ENCODE measurements around the gene RGS5. TPM values are rescaled to one million over a fixed set of nuclear protein-coding genes. Genes with fewer than 3 reads are reported as not detected.

RGS5 gene
- total RNA-seq, 1 donor from 2014 or later, result 2.8 TPM

DNA sequence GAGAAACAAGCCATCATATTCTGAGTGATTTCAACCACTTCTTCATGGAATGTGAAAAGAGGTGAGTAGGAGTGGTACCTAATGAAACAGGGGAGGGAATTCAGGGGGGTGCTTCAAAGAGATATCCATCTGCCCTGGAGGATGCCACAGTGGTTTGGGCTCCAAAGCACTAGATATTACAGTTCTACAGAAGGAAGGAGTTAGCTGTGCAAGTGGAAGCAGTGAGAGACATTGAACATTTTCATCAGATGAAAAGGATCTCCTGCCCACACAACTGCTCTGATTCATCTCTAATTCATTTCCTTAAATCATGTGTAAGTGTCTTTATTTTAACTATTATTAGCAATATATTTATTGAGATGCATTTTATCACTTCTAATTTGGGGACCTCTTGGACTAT, 2.8 kb upstream of the RGS5 start:
- no peaks in the 10 kb centered on the region for H3K27me3 Mint-ChIP-seq (ENCODE audit: low read depth)
- H3K9me3 Mint-ChIP-seq, result no peaks in the 10 kb centered on the region
- intact Hi-C loops (cut with micrococcal nuclease), result no loop called here
- no peak overlapping the region for H3K27ac Mint-ChIP-seq
- DNase-seq (ENCODE audit: low spot score), result no peak
- no peaks in the 10 kb centered on the region for H3K4me1 Mint-ChIP-seq (ENCODE audit: low read depth)
- no peak overlapping the region for H3K4me3 Mint-ChIP-seq (ENCODE audit: low read depth)
- no peaks in the 10 kb centered on the region for H3K36me3 Mint-ChIP-seq (ENCODE audit: low read depth)

DNA sequence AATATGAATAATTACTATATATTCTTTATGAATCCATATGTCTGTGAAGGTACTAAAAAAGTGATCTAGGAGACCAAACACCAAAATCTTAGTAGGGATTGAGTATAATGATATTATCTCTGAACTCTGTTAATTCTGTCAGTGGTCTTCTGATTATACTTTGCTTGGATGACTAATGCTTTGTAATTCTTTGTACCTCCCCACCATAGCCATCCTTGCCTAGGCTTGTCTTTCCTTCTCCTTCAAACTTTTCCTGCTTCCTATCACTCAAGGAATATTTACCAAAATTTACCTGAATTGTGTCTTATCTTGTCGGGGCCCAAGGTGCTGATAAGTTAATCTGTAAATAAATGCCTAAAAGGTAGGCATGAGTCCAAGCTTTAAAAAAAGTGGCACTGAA, 845 bp upstream of the RGS5 start:
- intact Hi-C loops (cut with micrococcal nuclease), result no loop called here
- no peak overlapping the region for H3K4me3 Mint-ChIP-seq (ENCODE audit: low read depth)
- no peaks in the 10 kb centered on the region for H3K9me3 Mint-ChIP-seq
- no peaks in the 10 kb centered on the region for H3K36me3 Mint-ChIP-seq (ENCODE audit: low read depth)
- no peaks in the 10 kb centered on the region for H3K4me1 Mint-ChIP-seq (ENCODE audit: low read depth)
- H3K27ac Mint-ChIP-seq, result no peak overlapping the region
- DNase-seq (ENCODE audit: low spot score), result no peak
- H3K27me3 Mint-ChIP-seq (ENCODE audit: low read depth), result no peaks in the 10 kb centered on the region

DNA sequence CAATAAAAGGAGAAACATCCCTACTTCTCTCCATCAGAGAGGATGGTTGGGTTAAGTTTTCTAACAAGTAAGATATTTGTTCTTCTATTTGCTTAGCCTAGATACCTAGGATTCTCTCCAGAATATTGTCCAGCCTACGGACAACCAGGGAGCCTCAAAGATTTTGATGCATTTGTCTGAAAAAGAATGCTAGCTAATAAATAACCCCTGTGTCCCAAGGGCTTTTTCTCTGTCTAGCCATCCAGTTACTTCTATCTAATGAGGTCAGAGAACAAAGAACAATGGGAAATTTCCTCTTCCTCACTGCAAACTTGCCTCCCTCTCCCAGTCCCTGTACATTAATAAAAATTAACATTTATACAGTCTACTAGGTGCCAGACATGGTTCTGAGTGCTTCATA, 810 bp downstream of the RGS5 start:
- no peak for DNase-seq (ENCODE audit: low spot score)
- H3K27ac Mint-ChIP-seq, result no peak overlapping the region
- no peaks in the 10 kb centered on the region for H3K9me3 Mint-ChIP-seq
- intact Hi-C loops (cut with micrococcal nuclease), result no loop called here
- no peaks in the 10 kb centered on the region for H3K4me1 Mint-ChIP-seq (ENCODE audit: low read depth)
- H3K36me3 Mint-ChIP-seq (ENCODE audit: low read depth), result no peaks in the 10 kb centered on the region
- no peaks in the 10 kb centered on the region for H3K27me3 Mint-ChIP-seq (ENCODE audit: low read depth)
- no peak overlapping the region for H3K4me3 Mint-ChIP-seq (ENCODE audit: low read depth)

DNA sequence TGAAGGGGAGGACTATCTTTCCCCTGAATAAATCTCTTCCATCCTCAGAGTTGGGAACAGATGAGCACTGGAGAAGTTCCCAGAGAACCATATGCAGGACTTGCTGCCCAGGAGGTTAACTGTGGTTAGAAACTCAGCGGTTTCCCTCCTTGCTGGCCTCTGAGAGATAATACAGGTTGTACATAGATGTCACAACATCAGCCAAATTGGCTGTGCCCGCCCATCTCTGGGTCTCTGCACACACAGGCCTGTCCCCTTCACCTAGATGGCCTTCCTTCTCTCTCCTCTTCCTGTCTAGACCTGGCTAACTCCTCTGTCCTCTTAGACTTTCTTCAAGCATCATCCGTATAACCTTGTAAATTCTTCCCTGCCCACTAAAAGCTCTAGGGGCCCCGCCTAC, 5.7 kb downstream of the RGS5 start:
- H3K36me3 Mint-ChIP-seq (ENCODE audit: low read depth), result no peaks in the 10 kb centered on the region
- H3K9me3 Mint-ChIP-seq, result no peaks in the 10 kb centered on the region
- H3K4me3 Mint-ChIP-seq (ENCODE audit: low read depth), result no peak overlapping the region
- peaks cover 1% of the 10 kb centered on the region for H3K27me3 Mint-ChIP-seq (ENCODE audit: low read depth)
- intact Hi-C loops (cut with micrococcal nuclease), result no loop called here
- H3K27ac Mint-ChIP-seq, result no peak overlapping the region
- no peaks in the 10 kb centered on the region for H3K4me1 Mint-ChIP-seq (ENCODE audit: low read depth)
- DNase-seq (ENCODE audit: low spot score), result no peak

DNA sequence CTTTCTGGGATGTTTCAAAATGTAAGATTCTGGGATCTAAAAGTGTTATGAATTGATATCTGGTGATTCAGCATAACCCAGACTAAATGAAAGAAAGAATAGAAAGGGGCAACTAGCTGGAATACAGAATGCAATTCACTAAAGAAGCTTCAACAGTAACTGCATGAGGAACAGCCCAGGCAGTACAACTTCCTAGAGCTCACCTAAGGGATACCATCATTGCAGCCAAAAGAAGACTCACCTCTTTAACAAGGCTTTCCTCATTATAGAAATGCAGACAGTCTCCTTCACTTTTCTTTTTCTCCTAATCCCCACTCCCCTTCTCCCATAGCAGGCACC, 6.3 kb downstream of the RGS5 start:
- Mint-ChIP-seq H3K27me3 (ENCODE audit: low read depth) (peaks cover 1% of the 10 kb centered on the region), H3K4me1 (ENCODE audit: low read depth) (no peaks in the 10 kb centered on the region), H3K4me3 (ENCODE audit: low read depth) (no peak overlapping the region), H3K27ac (no peak overlapping the region), H3K36me3 (ENCODE audit: low read depth) (no peaks in the 10 kb centered on the region), H3K9me3 (no peaks in the 10 kb centered on the region)
- no peak for DNase-seq (ENCODE audit: low spot score)
- intact Hi-C loops (cut with micrococcal nuclease), result no loop called here

DNA sequence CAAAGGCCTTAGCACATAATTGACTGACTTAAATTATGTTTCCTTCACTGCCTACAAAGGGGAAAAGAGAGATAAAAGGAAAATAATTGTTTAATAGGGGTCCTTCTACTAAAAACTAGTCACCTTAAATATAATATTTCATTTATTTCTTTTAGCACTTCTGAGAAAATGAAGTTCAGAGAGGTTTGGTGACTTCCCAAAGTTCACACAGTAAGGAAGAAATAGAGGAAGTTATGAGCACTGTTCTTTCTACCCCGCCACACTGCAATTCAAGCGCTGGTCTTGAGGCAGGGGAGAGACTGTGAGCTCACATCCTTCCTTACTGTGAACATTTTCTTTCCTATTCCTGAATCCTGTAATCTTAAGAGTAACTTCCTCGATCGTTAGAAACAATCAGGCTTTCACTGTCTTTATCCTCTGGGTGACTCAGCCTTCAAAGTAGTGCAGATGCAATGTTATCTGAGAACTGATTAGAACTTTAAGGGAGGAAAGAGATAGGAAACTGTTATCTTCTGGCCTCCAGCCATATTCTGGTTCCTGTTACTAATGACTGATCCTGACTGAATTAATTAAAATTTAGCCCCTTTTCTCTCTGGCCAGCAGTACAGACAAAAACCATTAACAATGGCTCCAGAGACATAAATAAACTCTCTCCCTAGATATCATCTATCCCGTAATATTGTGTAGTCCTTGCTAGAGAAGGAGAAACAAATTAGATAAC, 6.8 kb downstream of the RGS5 start:
- DNase-seq (ENCODE audit: low spot score), result no peak
- intact Hi-C loops (cut with micrococcal nuclease), result no loop called here
- H3K27ac Mint-ChIP-seq, result no peak overlapping the region
- H3K9me3 Mint-ChIP-seq, result no peaks in the 10 kb centered on the region
- no peak overlapping the region for H3K4me3 Mint-ChIP-seq (ENCODE audit: low read depth)
- H3K4me1 Mint-ChIP-seq (ENCODE audit: low read depth), result no peaks in the 10 kb centered on the region
- peaks cover 1% of the 10 kb centered on the region for H3K27me3 Mint-ChIP-seq (ENCODE audit: low read depth)
- H3K36me3 Mint-ChIP-seq (ENCODE audit: low read depth), result no peaks in the 10 kb centered on the region

DNA sequence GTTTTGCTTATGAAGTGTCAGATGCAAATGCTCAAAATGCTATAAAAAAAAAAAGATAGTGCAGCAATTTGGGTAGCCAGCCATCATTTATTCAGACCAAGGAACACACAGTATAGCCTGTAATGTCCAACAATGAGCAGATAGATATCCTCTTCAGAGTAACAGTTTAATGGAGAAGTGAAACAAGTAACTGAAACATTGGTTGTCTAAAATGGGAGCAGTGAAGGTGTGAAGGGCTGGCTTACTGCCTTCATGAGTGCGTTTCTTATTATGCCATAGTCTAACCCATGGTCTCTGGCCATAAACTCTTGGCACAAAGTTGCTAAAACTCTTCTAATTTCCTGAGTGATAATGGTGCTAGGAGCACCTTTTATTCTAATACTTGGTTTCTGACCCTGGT, 11.4 kb downstream of the RGS5 start:
- intact Hi-C loops (cut with micrococcal nuclease), result no loop called here
- H3K4me3 Mint-ChIP-seq (ENCODE audit: low read depth), result no peak overlapping the region
- peaks cover 5% of the 10 kb centered on the region for H3K27me3 Mint-ChIP-seq (ENCODE audit: low read depth)
- H3K4me1 Mint-ChIP-seq (ENCODE audit: low read depth), result no peaks in the 10 kb centered on the region
- no peaks in the 10 kb centered on the region for H3K9me3 Mint-ChIP-seq
- no peaks in the 10 kb centered on the region for H3K36me3 Mint-ChIP-seq (ENCODE audit: low read depth)
- DNase-seq (ENCODE audit: low spot score), result no peak
- H3K27ac Mint-ChIP-seq, result no peak overlapping the region

DNA sequence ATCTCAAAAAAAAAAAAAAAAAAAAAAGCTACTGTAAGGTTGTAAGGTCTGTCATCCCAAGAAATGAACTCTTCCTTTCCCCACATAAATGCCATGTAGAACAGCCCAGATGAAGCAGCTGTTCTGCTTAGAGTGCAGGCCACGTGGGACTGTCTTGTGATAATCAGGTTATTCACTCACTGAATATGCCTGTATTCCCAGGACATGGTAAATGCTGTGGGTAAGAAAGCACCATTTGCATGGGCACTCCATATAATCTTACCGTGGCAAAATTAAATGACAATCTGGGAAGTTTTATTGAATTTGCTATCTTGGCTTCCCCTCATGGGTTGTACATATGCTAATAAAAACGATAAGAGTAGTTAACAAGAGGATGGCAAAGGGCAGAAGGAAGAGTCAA, 13.8 kb downstream of the RGS5 start:
- H3K4me3 Mint-ChIP-seq (ENCODE audit: low read depth), result no peak overlapping the region
- no peak for DNase-seq (ENCODE audit: low spot score)
- peaks cover 5% of the 10 kb centered on the region for H3K27me3 Mint-ChIP-seq (ENCODE audit: low read depth)
- H3K27ac Mint-ChIP-seq, result no peak overlapping the region
- no peaks in the 10 kb centered on the region for H3K9me3 Mint-ChIP-seq
- no peaks in the 10 kb centered on the region for H3K4me1 Mint-ChIP-seq (ENCODE audit: low read depth)
- intact Hi-C loops (cut with micrococcal nuclease), result no loop called here
- no peaks in the 10 kb centered on the region for H3K36me3 Mint-ChIP-seq (ENCODE audit: low read depth)

DNA sequence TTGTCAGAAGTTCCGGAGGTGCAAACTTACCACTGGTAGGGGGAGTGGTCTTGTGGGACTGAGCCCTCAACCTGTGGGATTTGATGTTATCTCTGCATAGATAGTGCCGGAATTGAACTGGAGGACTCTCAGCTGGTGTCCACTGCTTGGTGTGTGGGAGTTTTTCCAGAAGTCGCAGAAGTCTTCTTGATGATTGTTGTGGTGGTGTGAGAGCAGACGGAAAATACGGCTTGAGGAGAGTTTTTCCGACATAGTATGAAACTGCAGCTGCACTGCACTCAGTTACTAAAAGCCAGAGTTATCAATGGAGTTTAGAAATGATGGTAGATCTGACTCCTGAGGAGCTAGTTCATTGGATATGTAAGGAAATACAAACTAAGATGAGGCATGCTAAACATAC, 14.9 kb downstream of the RGS5 start:
- peaks cover 4% of the 10 kb centered on the region for H3K27me3 Mint-ChIP-seq (ENCODE audit: low read depth)
- no peaks in the 10 kb centered on the region for H3K9me3 Mint-ChIP-seq
- no peaks in the 10 kb centered on the region for H3K36me3 Mint-ChIP-seq (ENCODE audit: low read depth)
- no peak for DNase-seq (ENCODE audit: low spot score)
- intact Hi-C loops (cut with micrococcal nuclease), result no loop called here
- H3K4me3 Mint-ChIP-seq (ENCODE audit: low read depth), result no peak overlapping the region
- H3K4me1 Mint-ChIP-seq (ENCODE audit: low read depth), result no peaks in the 10 kb centered on the region
- no peak overlapping the region for H3K27ac Mint-ChIP-seq

DNA sequence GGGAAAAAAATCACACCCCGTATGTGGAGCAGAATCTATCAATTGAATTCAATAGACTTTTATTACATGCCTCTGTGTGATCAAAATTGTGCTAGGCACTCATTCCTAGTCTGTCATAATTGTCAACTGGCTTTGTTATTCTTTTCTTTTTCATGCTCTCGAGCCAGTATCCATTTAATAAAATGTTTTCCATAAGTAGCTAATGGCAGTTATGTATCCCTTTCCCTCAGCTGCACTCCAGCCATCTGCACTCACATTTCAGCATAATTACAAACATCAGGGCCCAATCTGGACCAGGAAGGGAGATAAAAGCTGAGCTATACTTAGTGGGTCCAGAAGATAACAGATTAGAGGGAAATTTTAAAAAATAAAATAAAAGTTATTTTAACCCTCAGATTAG, 15.9 kb downstream of the RGS5 start:
- intact Hi-C loops (cut with micrococcal nuclease), result no loop called here
- no peaks in the 10 kb centered on the region for H3K9me3 Mint-ChIP-seq
- no peaks in the 10 kb centered on the region for H3K36me3 Mint-ChIP-seq (ENCODE audit: low read depth)
- no peak overlapping the region for H3K4me3 Mint-ChIP-seq (ENCODE audit: low read depth)
- DNase-seq (ENCODE audit: low spot score), result no peak
- H3K27me3 Mint-ChIP-seq (ENCODE audit: low read depth), result peaks cover 4% of the 10 kb centered on the region
- no peak overlapping the region for H3K27ac Mint-ChIP-seq
- H3K4me1 Mint-ChIP-seq (ENCODE audit: low read depth), result no peaks in the 10 kb centered on the region

DNA sequence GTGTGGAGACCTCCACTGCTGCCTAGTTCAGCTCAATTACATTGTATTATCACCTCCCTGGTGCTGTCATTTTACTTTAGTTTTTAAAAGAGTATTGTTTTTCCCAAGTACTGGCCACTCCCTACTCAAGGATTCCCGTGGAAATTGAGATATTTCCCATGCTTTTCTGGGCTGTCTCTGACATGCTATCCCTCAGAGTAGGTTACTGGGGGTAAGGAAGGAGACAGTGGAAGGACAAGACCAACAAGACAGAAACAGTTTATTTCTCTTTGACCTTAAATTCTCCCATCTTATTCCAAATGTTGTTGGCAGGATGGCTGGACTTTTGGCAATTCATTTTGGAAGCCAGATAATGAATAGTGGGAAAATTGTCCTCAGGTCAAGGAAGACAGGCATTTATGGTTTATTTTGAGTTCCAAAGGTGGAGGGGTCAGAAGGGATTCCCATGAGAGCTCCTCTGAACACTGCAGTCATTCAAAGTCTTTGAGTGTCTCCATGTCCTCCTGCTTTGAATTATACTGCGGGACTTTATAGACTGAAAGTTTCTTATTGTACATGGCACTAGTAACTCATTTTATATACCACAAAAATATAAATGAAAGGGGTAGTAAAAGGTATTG, 20.3 kb downstream of the RGS5 start:
- Mint-ChIP-seq H3K9me3 (no peaks in the 10 kb centered on the region), H3K27ac (no peak overlapping the region), H3K4me3 (ENCODE audit: low read depth) (no peak overlapping the region), H3K4me1 (ENCODE audit: low read depth) (no peaks in the 10 kb centered on the region), H3K27me3 (ENCODE audit: low read depth) (peaks cover 2% of the 10 kb centered on the region), H3K36me3 (ENCODE audit: low read depth) (no peaks in the 10 kb centered on the region)
- no peak for DNase-seq (ENCODE audit: low spot score)
- intact Hi-C loops (cut with micrococcal nuclease), result no loop called here

DNA sequence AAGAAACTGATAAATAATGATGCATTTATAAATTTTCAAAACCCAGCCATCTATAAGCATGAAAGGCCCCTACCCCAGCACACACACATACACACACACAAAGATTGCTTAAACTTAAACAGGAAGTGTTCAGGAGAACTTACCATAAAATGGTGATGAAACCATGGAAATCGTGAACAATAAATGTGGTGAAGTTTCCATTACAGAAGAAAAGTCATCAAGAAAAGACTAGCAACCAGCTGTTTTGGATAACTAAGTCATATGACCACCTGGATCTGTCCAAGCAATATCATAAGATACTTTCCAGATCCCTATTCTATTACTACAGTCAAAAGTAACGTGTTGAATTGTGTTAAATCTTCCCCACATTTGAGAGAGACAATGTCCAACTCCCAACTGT, 24.1 kb downstream of the RGS5 start:
- intact Hi-C loops (cut with micrococcal nuclease), result loop anchor here (10.0 kb wide), 2 partner anchors 104 to 136 kb away; no protein-coding TSS in a partner anchor
- H3K4me3 Mint-ChIP-seq (ENCODE audit: low read depth), result no peak overlapping the region
- no peaks in the 10 kb centered on the region for H3K9me3 Mint-ChIP-seq
- no peak overlapping the region for H3K27ac Mint-ChIP-seq
- no peaks in the 10 kb centered on the region for H3K36me3 Mint-ChIP-seq (ENCODE audit: low read depth)
- no peak for DNase-seq (ENCODE audit: low spot score)
- H3K4me1 Mint-ChIP-seq (ENCODE audit: low read depth), result no peaks in the 10 kb centered on the region
- peaks cover 3% of the 10 kb centered on the region for H3K27me3 Mint-ChIP-seq (ENCODE audit: low read depth)

DNA sequence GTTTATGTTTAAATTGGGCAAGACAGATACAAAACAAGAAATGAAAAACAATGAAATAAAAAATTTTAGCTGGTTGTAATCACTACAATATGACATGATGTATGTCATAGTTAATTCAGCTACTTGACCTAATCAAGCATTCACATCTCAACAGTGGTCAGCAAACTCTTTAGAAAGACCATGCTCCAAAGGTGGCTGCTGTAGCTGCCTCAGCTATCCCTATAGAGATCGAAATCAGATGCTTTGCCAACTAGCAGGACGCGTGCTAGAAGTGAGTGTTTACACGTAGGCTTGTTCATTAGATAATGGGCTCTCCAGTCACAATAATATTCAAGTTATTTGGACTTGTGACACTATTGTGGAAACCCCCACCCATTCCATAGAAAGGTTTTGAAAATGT, 25.9 kb downstream of the RGS5 start:
- no peaks in the 10 kb centered on the region for H3K9me3 Mint-ChIP-seq
- no peaks in the 10 kb centered on the region for H3K4me1 Mint-ChIP-seq (ENCODE audit: low read depth)
- peaks cover 4% of the 10 kb centered on the region for H3K27me3 Mint-ChIP-seq (ENCODE audit: low read depth)
- no peak overlapping the region for H3K27ac Mint-ChIP-seq
- DNase-seq (ENCODE audit: low spot score), result no peak
- no peak overlapping the region for H3K4me3 Mint-ChIP-seq (ENCODE audit: low read depth)
- no peaks in the 10 kb centered on the region for H3K36me3 Mint-ChIP-seq (ENCODE audit: low read depth)
- intact Hi-C loops (cut with micrococcal nuclease), result loop anchor here (10.0 kb wide), 2 partner anchors 102 to 138 kb away; no protein-coding TSS in a partner anchor

Data from activated T-helper 2 cell treated with anti-CD3 and anti-CD28 coated beads, Interferon-gamma antibody, Interleukin-2, Interleukin-4, amounts not matched to agents 10 μg/mL and 5 μg/mL and 100 μg/mL, durations not matched to agents 14 hours and 24 hours and 36 hours (primary cell).